K562 (cell line): Measurements from ENCODE around the gene CLEC4D. TPM values are rescaled to one million over a fixed set of nuclear protein-coding genes. Genes with fewer than 3 reads are reported as not detected.

Source experiments
- ATAC-seq: fragments of 200-7000 bp; cut with Tn5 transposase; 3 replicates; pipeline ENCODE4 v1.9.1; 2020; ENCODE audit warnings: moderate library complexity
- BruUV-seq: library from RNA; stranded (reverse); fragments of 400-500 nt; replicated peaks from 2 replicates; lab custom pipeline; 2021; lab: Mats Ljungman, UMichigan
- CTCF ChIA-PET: fragments of 300-600 bp; formaldehyde crosslinking; extraction: SDS; loops from one replicate; lab custom pipeline; 2021; ENCODE audit warnings: low intra/inter-chr PET ratio; lab: Yijun Ruan, JAX
- POLR2A ChIA-PET: fragments of 300-600, 350-650 bp; sonication (Branson Sonifier 250); formaldehyde crosslinking; extraction: SDS; loops from one replicate; lab custom pipeline; 2021; ENCODE audit warnings: antibody characterized with exemption, inconsistent platforms; lab: Yijun Ruan, JAX
- DNase-seq, 4 experiments: peaks; one replicate each; pipeline versions ENCODE4 v3.0.0 to v3.0.0-alpha.2; 2011 to 2018; ENCODE audit warnings: low spot score in 3 of 4, mixed read lengths in 3 of 4; ENCODE audit errors: extremely low read depth in 1 of 4
- FAIRE-seq: peaks from 2 replicates; lab custom pipeline; 2011; peaks lifted over from hg19 to GRCh38; lab: Jason Lieb, UNC
- H2AFZ ChIP-seq: 2 replicates; pipeline ENCODE4 v1.6.0; 2011; ENCODE audit warnings: low read depth, low read length, control low read depth, inconsistent platforms
- H3K27ac ChIP-seq: fragments of 200-600 bp; 3 replicates; pipeline ENCODE4 v1.8.0; 2011; ENCODE audit warnings: low read depth, mild to moderate bottlenecking, control low read depth, inconsistent platforms, low read length, moderate library complexity, mixed read lengths; ENCODE audit errors: extremely low read depth
- H3K27me3 ChIP-seq, 2 experiments: fragments of 300-600 bp in 1 of 2; 2 replicates in 1 of 2; 3 replicates in 1 of 2; pipeline versions ENCODE4 v1.6.0 to v1.8.0; 2011; ENCODE audit warnings: inconsistent platforms in 2 of 2, low read length in 2 of 2, mild to moderate bottlenecking in 1 of 2, mixed read lengths in 1 of 2, moderate library complexity in 1 of 2; ENCODE audit not compliant: control insufficient read depth in 2 of 2, insufficient read depth in 2 of 2
- H3K36me3 ChIP-seq: fragments of 300-600 bp; 3 replicates; pipeline ENCODE4 v1.8.0; 2011; ENCODE audit warnings: mild to moderate bottlenecking, low read length, inconsistent platforms; ENCODE audit not compliant: control insufficient read depth, insufficient read depth
- H3K4me1 ChIP-seq, 2 experiments: fragments of 200-600 bp in 1 of 2; replicated peaks in 1 of 2; 2 replicates in 1 of 2; 3 replicates in 1 of 2; pipeline versions ENCODE4 v1.5.1 to v1.8.0; 2011; ENCODE audit warnings: inconsistent platforms in 2 of 2, low read length in 2 of 2, mild to moderate bottlenecking in 1 of 2, mixed read lengths in 1 of 2, moderate library complexity in 1 of 2; ENCODE audit not compliant: control insufficient read depth in 2 of 2, insufficient read depth in 2 of 2
- H3K4me2 ChIP-seq: 2 replicates; pipeline ENCODE4 v1.6.1; 2011; ENCODE audit warnings: low read length, control low read depth, inconsistent platforms, mixed read lengths; ENCODE audit not compliant: insufficient read depth
- H3K4me3 ChIP-seq: fragments of 200-600 bp; sonication (generic), shearing (Covaris generic); 2 replicates; pipeline ENCODE4 v1.5.1; 2016; ENCODE audit warnings: control low read depth, inconsistent platforms
- H3K79me2 ChIP-seq: fragments of 200-600 bp; 3 replicates; pipeline ENCODE4 v1.8.0; 2011; ENCODE audit warnings: low read length, inconsistent platforms; ENCODE audit not compliant: control insufficient read depth, insufficient read depth
- H3K9ac ChIP-seq, 2 experiments: 2 replicates each; pipeline versions ENCODE4 v1.6.0 to v1.6.1; 2011; ENCODE audit warnings: low read depth in 2 of 2, low read length in 2 of 2, control low read depth in 1 of 2, inconsistent platforms in 1 of 2, mild to moderate bottlenecking in 1 of 2, mixed read lengths in 1 of 2; ENCODE audit not compliant: insufficient read depth in 1 of 2
- H3K9me1 ChIP-seq: one replicate; pipeline ENCODE4 v1.6.0; 2011; ENCODE audit warnings: inconsistent platforms, mild to moderate bottlenecking, low read length, moderate library complexity; ENCODE audit not compliant: control insufficient read depth, insufficient read depth
- H3K9me3 ChIP-seq: replicated peaks from 2 replicates; pipeline ENCODE4 v1.5.1; 2011; ENCODE audit warnings: low read depth, low read length, inconsistent platforms; ENCODE audit not compliant: control insufficient read depth, insufficient read depth
- H4K20me1 ChIP-seq: replicated peaks from 2 replicates; pipeline ENCODE4 v1.6.1; 2011; ENCODE audit warnings: low read length, inconsistent platforms, mixed read lengths; ENCODE audit not compliant: control insufficient read depth, insufficient read depth
- BRF1 ChIP-seq: IDR thresholded peaks from 3 replicates; pipeline ENCODE4 v1.6.1; 2011; ENCODE audit warnings: borderline replicate concordance, mild to moderate bottlenecking; ENCODE audit not compliant: insufficient read length; ENCODE audit errors: extremely low read depth
- ETS2 ChIP-seq: IDR thresholded peaks from 2 replicates; pipeline ENCODE4 v1.6.1; 2016; ENCODE audit warnings: borderline replicate concordance, missing genetic modification characterization, mild to moderate bottlenecking, moderate library complexity, missing compliant biosample characterization; ENCODE audit not compliant: poor library complexity, severe bottlenecking
- GATAD2A ChIP-seq: fragments of 450-650 bp; IDR thresholded peaks from 2 replicates; pipeline ENCODE4 v1.6.1; 2017
- NELFE ChIP-seq: IDR thresholded peaks from 2 replicates; pipeline ENCODE4 v1.6.1; 2011; ENCODE audit warnings: mild to moderate bottlenecking; ENCODE audit not compliant: insufficient read depth, insufficient read length
- ZBTB8A ChIP-seq: fragments of 450-650 bp; IDR thresholded peaks from 2 replicates; pipeline ENCODE4 v1.6.1; 2018; ENCODE audit warnings: mild to moderate bottlenecking, moderate library complexity; ENCODE audit not compliant: partially characterized antibody
- ZNF3 ChIP-seq: fragments of 250-450 bp; sonication (Bioruptor Pico); IDR thresholded peaks from 2 replicates; pipeline ENCODE4 v1.5.0; 2021; ENCODE audit warnings: mild to moderate bottlenecking, moderate library complexity
- ZNF324 ChIP-seq: fragments of 250-450 bp; sonication (Bioruptor Pico); IDR thresholded peaks from 2 replicates; pipeline ENCODE4 v1.4.0; 2020; ENCODE audit warnings: mild to moderate bottlenecking
- ZNF444 ChIP-seq: fragments of 250-450 bp; sonication (Bioruptor Pico); IDR thresholded peaks from 2 replicates; pipeline ENCODE4 v1.4.0; 2020; ENCODE audit warnings: mild to moderate bottlenecking, moderate library complexity
- WGBS: fragments of 100-300 bp; shearing (Covaris generic); methylation state at CpG from one replicate; pipeline ENCODE4 v1.1.6; 2016; ENCODE audit warnings: low coverage, mixed read lengths; ENCODE audit not compliant: insufficient coverage; ENCODE audit errors: missing lambda C conversion rate; 5-methylcytosine and 5-hydroxymethylcytosine counted together
- in situ Hi-C: fragments of 300-500 bp; cut with MboI; formaldehyde crosslinking; loops from 4 replicates; pipeline ENCODE4 v1.15.0; 2018; ENCODE audit warnings: inconsistent platforms, mixed read lengths
- intact Hi-C: fragments of 100-400 bp; cut with micrococcal nuclease; formaldehyde crosslinking; loops from 2 replicates; pipeline ENCODE4 v1.14.2; 2022
- polyA plus RNA-seq, 8 experiments: library from polyadenylated mRNA; depleted of rRNA in 4 of 8; stranded (reverse) in 5 of 8; unstranded in 3 of 8; fragments of >200 nt; fragmentation: Nextera tagmentation in 2 of 8; fragmentation: Illumina TruSeq in 1 of 8; extraction: Ambion mirVana in 2 of 8; extraction: Trizol in 1 of 8; gene quantifications; 2 replicates each; pipeline versions ENCODE4 v1.2.1 to v1.2.3, GENCODE V29; 2011 to 2014; ENCODE audit warnings: inconsistent platforms in 1 of 8, missing spikeins in 1 of 8
- total RNA-seq, 7 experiments: library from RNA; depleted of rRNA in 6 of 7; stranded (reverse); fragments of >200 nt in 6 of 7; fragmentation: Illumina TruSeq in 2 of 7; extraction: Trizol in 2 of 7; gene quantifications; 2 replicates each; pipeline versions ENCODE4 v1.2.1 to v1.2.3, GENCODE V29; 2011 to 2021; ENCODE audit warnings: low replicate concordance in 1 of 7
- TF ChIP-seq, protein P1 (sequence below): fragments of 250-450 bp; sonication (Bioruptor Pico); IDR thresholded peaks from 2 replicates; pipeline ENCODE4 v1.5.0; 2022; ENCODE audit warnings: mild to moderate bottlenecking

CLEC4D gene
- total and polyA plus RNA-seq, 9 of the 15 experiments (the other 6 are each of a cell fraction or from before 2014, with no cell fraction given) = not detected

DNA sequence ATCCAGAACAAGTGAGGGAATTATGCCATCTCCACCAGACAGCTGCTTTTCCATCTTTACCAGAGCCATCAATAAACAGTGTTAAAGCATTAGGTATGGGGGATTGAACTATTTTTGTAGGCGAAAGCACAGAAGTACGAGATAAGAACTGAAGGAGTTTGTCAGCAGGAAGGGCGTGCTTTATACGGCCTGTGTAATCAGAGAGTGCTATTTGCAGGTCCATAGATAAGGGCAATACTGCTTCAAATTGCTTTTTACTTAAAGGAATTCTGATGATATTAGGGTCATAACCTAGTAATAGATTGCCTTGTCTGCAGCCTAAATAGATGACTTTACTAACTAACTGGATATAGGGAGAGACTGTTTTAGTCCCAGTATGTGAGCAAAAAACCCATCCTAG is 47.7 kb downstream of the CLEC4D start:
- no peak overlapping the region for H3K4me2 ChIP-seq
- ChIA-PET POLR2A (no interaction called here), CTCF (no interaction called here)
- H3K36me3 ChIP-seq = no peaks in the 10 kb centered on the region
- ATAC-seq = no peak
- 0% methylated on average over 4 of the region's 4 CpGs for WGBS
- H3K27me3 ChIP-seq = peaks cover 0 to 4% of the 10 kb centered on the region in 2 experiments; a peak in 1 of 5 replicates
- no peak overlapping the region for H2AFZ ChIP-seq
- BruUV-seq = no TSS peak
- intact Hi-C loops = no loop called here
- H3K9me1 ChIP-seq = no peaks in the 10 kb centered on the region
- in situ Hi-C loops = no loop called here
- FAIRE-seq = no peak
- H3K9ac ChIP-seq = no peak overlapping the region
- H4K20me1 ChIP-seq = no peaks in the 10 kb centered on the region
- no peak for DNase-seq
- no peaks in the 10 kb centered on the region for H3K9me3 ChIP-seq
- H3K4me3 ChIP-seq = no peak overlapping the region
- no peaks in the 10 kb centered on the region; a peak in 1 of 5 replicates for H3K4me1 ChIP-seq
- no peak overlapping the region for H3K27ac ChIP-seq
- TF ChIP-seq ZBTB8A (no peak), ETS2 (no peak), GATAD2A (no peak), NELFE (no peak), ZNF3 (CRISPR knock-in tag) (no peak), ZNF324 (no peak), BRF1 (no peak), ZNF444 (CRISPR knock-in tag) (no peak)
- TF ChIP-seq, protein P1, sequence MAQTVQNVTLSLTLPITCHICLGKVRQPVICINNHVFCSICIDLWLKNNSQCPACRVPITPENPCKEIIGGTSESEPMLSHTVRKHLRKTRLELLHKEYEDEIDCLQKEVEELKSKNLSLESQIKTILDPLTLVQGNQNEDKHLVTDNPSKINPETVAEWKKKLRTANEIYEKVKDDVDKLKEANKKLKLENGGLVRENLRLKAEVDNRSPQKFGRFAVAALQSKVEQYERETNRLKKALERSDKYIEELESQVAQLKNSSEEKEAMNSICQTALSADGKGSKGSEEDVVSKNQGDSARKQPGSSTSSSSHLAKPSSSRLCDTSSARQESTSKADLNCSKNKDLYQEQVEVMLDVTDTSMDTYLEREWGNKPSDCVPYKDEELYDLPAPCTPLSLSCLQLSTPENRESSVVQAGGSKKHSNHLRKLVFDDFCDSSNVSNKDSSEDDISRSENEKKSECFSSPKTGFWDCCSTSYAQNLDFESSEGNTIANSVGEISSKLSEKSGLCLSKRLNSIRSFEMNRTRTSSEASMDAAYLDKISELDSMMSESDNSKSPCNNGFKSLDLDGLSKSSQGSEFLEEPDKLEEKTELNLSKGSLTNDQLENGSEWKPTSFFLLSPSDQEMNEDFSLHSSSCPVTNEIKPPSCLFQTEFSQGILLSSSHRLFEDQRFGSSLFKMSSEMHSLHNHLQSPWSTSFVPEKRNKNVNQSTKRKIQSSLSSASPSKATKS = no peak
- no peaks in the 10 kb centered on the region for H3K79me2 ChIP-seq
